Measurements from ENCODE around the gene FUT1. TPM values are rescaled to one million over a fixed set of nuclear protein-coding genes. Genes with fewer than 3 reads are reported as not detected.

Gene FUT1
- total RNA-seq, 1 donor = under 0.01 TPM

DNA sequence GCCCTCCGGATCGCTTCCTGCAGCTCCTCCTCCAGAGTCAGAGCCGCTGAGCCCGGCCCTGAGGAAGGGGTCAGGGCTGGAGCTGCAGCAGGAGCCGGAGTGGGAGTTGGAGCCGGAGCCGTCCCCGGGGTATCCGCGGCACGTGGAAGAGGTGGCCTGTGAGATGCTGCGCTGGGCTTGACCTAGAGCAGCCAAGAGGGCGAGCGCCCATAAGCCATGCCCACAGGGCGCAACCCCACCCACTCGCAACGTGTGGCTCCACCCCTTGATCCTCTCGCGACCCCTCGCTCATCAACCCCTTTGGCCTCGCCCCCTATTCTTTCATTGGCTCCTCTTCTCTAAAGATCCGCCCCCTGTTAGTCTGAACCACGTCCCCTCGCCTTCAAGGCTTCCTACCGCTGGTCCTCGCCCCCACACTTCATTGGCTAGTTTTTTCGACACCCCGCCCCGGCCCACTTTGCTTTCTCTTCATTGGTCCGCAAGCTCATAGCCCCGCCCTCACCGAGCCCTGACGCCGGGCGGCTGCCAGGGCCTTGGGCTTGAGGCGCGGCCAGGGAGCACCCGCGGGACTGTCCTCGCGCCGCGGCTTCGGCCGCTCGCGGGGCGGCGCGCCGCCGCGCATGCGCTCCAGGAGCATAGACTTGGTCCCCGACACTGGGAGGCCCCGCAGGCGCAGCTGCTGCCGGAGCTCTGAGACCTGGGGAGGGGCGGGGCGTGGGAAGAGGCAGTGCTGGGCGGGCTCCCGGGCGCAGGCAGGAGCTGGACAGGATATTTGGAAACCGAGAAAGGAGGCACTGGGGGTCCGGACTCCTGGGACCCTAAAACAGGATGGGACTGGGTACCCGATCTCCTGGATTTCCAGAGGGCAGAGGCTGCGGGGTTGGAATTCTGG lies 38.3 kb downstream of the FUT1 start:
- TF ChIP-seq, protein P1, sequence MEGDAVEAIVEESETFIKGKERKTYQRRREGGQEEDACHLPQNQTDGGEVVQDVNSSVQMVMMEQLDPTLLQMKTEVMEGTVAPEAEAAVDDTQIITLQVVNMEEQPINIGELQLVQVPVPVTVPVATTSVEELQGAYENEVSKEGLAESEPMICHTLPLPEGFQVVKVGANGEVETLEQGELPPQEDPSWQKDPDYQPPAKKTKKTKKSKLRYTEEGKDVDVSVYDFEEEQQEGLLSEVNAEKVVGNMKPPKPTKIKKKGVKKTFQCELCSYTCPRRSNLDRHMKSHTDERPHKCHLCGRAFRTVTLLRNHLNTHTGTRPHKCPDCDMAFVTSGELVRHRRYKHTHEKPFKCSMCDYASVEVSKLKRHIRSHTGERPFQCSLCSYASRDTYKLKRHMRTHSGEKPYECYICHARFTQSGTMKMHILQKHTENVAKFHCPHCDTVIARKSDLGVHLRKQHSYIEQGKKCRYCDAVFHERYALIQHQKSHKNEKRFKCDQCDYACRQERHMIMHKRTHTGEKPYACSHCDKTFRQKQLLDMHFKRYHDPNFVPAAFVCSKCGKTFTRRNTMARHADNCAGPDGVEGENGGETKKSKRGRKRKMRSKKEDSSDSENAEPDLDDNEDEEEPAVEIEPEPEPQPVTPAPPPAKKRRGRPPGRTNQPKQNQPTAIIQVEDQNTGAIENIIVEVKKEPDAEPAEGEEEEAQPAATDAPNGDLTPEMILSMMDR (IDR thresholded peaks at IDR 0.05; ENCODE audit: insufficient read depth, low read depth, low read length) = no peak
- peak overlapping the region; percentile 75 for H3K4me3 ChIP-seq (ENCODE audit: low read depth, low read length)
- DNase-seq (ENCODE audit: low read depth) = peak; percentile 100

DNA sequence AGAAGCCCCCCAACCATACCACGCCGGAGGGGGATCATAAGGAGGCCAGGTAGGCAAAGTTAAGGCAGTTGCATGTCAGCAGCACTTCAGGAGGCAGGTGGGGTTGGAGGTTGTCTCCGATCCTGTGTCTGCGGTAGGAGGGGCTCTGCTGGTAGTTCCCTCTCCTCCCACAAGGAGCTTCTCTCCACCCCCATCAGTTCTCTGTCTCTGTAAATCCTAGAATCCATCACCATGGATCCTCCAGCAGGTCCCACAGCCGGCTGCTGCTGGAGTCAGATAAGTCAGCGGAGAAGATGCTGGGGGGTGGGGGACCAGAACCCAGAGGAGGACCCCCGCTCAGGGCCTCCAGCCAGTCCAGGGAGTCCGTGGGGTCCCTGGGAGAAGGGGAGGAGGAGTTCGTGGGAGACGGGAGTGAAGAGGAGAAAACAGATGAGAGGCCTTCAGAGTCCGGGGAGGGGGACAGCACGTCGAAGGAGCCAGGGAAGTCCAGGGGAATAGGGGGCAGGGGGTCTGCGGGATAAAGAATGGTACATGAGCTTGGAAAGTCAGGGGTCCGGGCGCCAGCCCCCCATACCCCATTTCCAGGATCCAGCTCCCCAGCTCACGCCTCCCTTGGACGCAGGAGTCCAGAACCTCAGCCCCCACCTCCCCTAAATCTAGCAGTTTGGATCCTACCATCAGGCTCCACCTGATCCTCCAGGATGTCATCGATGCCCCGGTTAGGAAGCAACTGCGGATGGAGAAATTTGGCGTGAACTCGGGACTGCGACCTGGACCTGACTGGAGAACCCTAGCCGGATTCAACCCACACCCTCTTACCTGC lies 39.2 kb downstream of the FUT1 start:
- TF ChIP-seq, protein P1 (IDR thresholded peaks at IDR 0.05; ENCODE audit: insufficient read depth, low read depth, low read length) = peak; percentile 41
- H3K4me3 ChIP-seq (ENCODE audit: low read depth, low read length) = peak overlapping the region; percentile 75
- no peak for DNase-seq (ENCODE audit: low read depth)

DNA sequence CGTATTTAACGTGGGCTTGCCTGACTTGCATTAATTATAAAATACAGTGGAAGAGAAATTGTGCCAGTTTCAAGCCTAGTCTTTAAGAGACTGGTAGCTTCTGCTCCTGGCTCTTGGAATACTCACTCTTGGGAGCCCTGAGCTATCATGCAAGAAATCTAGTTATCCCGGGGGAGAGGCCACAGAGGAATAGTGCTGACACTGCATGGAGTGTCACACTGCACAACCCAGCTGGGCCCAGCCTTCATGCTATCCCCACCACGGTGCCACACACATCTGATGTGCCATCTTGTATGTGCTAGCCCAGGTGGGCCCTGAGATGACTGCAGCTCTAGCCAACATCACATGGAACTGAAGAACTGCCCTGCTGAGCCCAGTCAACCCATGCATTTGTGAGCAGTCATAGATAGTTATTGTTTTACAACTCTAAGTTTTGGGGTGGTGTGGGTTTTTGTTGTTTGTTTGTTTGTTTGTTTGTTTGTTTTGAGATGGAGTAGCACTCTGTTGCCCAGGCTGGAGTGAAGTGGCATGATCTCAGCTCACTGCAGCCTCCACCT lies 41.3 kb downstream of the FUT1 start:
- H3K4me3 ChIP-seq (ENCODE audit: low read depth, low read length) = no peak overlapping the region
- TF ChIP-seq, protein P1 (IDR thresholded peaks at IDR 0.05; ENCODE audit: insufficient read depth, low read depth, low read length) = no peak
- DNase-seq (ENCODE audit: low read depth) = no peak

DNA sequence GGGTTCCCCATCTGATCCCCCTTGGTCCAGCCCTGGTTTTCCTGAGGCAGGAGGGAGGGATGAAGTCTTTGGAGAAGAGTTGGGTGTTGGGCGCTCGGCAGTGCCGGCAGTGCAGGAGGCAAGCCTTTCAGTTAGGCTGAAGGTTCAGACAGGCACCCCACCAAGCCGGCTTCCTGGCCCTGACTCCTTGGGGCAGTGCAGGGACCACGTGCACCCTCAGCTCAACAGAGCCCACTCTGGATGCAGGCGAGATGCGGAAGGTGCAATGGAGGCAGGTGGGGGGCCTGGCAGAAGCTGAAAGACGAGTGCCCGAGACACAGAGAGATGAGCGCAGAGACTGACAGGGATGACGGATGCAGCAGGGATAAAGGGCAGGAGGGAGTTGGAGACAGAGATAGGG lies 44.0 kb downstream of the FUT1 start:
- no peak overlapping the region for H3K4me3 ChIP-seq (ENCODE audit: low read depth, low read length)
- TF ChIP-seq, protein P1 (IDR thresholded peaks at IDR 0.05; ENCODE audit: insufficient read depth, low read depth, low read length) = no peak
- no peak for DNase-seq (ENCODE audit: low read depth)

DNA sequence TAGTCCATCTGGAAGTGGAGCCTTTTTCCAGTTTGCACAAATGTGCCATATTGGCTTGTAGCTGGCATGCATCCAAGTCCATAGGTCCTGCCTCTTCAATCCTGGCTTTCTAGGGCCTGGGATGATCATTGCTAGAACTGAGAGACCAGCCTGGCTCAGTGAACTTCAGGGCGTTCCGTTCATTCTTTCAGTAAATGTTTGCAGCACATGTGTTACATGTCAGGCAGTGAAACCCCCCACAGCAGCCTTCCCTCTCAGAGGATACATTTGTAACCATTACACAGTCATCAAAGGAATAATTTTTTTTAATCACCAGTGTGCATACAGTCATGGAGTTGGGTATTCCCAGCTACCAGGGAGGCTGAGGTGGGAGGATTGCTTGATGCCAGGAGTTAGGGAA lies 47.0 kb downstream of the FUT1 start:
- TF ChIP-seq, protein P1 (IDR thresholded peaks at IDR 0.05; ENCODE audit: insufficient read depth, low read depth, low read length) = no peak
- no peak for DNase-seq (ENCODE audit: low read depth)
- H3K4me3 ChIP-seq (ENCODE audit: low read depth, low read length) = no peak overlapping the region

DNA sequence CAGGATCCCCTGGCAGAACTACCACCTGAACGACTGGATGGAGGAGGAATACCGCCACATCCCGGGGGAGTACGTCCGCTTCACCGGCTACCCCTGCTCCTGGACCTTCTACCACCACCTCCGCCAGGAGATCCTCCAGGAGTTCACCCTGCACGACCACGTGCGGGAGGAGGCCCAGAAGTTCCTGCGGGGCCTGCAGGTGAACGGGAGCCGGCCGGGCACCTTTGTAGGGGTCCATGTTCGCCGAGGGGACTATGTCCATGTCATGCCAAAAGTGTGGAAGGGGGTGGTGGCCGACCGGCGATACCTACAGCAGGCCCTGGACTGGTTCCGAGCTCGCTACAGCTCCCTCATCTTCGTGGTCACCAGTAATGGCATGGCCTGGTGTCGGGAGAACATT lies 49.1 kb downstream of the FUT1 start:
- TF ChIP-seq, protein P1 (IDR thresholded peaks at IDR 0.05; ENCODE audit: insufficient read depth, low read depth, low read length) = no peak
- H3K4me3 ChIP-seq (ENCODE audit: low read depth, low read length) = no peak overlapping the region
- no peak for DNase-seq (ENCODE audit: low read depth)

All from fibroblast of villous mesenchyme (primary cell).